Gastroesophageal sphincter (tissue), 3 donors: ENCODE measurements around the gene ATAD3B.

Source experiments
- CTCF ChIP-seq, 4 experiments: fragments of 200-600 bp in 2 of 4; fragments of 450-650 bp in 2 of 4; sonication (generic) in 1 of 4; IDR thresholded peaks; one replicate each; pipeline ENCODE4 v1.5.1; 2017 to 2019; ENCODE audit warnings: antibody characterized with exemption in 4 of 4, mild to moderate bottlenecking in 2 of 4, moderate library complexity in 2 of 4
- EP300 ChIP-seq: sonication (generic); formaldehyde crosslinking; IDR thresholded peaks from one replicate; pipeline ENCODE4 v1.6.1; 2017; ENCODE audit warnings: antibody characterized with exemption, mild to moderate bottlenecking
- POLR2A ChIP-seq, 2 donors: fragments of 450-650 bp; IDR thresholded peaks; one replicate each; pipeline ENCODE4 v1.6.1; 2017; ENCODE audit warnings: antibody characterized with exemption in 2 of 2, mild to moderate bottlenecking in 2 of 2, moderate library complexity in 1 of 2
- POLR2AphosphoS5 ChIP-seq: sonication (generic); formaldehyde crosslinking; IDR thresholded peaks from one replicate; pipeline ENCODE4 v1.6.1; 2017; ENCODE audit warnings: antibody characterized with exemption

- TF ChIP-seq CTCF (IDR thresholded peaks at IDR 0.05) (no peak), POLR2A (IDR thresholded peaks at IDR 0.05) (no peak), EP300 (no peak), POLR2AphosphoS5 (no peak)
Measured at GRCh38 chr1:1540090-1540817, 68.7 kb downstream of the ATAD3B start, which contains the start of gene TMEM240.
